KMS-11 (cell line): ENCODE results near the gene ZDHHC20.
"Not testable (repeated sequence)": the region's sequence is repeated elsewhere in the genome, so short reads cannot be mapped to it uniquely, and the experiment has no call there.

Source experiments
- H2AFZ ChIP-seq: fragments of 200-600 bp; sonication (generic); 2 replicates; pipeline ENCODE4 v1.6.1; 2016; ENCODE audit warnings: antibody characterized with exemption, mixed run types, low read depth
- H3K27ac ChIP-seq: fragments of 200-600 bp; sonication (generic); 2 replicates; pipeline ENCODE4 v1.6.1; 2016; ENCODE audit warnings: mild to moderate bottlenecking, mixed run types
- H3K27me3 ChIP-seq: fragments of 200-600 bp; sonication (generic); 2 replicates; pipeline ENCODE4 v1.6.1; 2017; ENCODE audit warnings: mild to moderate bottlenecking, low read depth, mixed run types, moderate library complexity; ENCODE audit not compliant: insufficient read depth
- H3K36me3 ChIP-seq: fragments of 200-600 bp; sonication (generic); 2 replicates; pipeline ENCODE4 v1.6.1; 2017; ENCODE audit warnings: mild to moderate bottlenecking, mixed run types; ENCODE audit not compliant: insufficient read depth
- H3K4me1 ChIP-seq: fragments of 200-600 bp; sonication (generic); 2 replicates; pipeline ENCODE4 v1.6.1; 2016; ENCODE audit warnings: mild to moderate bottlenecking, low read depth, mixed run types; ENCODE audit not compliant: poor library complexity, severe bottlenecking
- H3K4me2 ChIP-seq: fragments of 200-600 bp; sonication (generic); 2 replicates; pipeline ENCODE4 v1.7.0; 2016; ENCODE audit warnings: mild to moderate bottlenecking, mixed run types
- H3K4me3 ChIP-seq: fragments of 200-600 bp; sonication (generic); IDR thresholded peaks from 2 replicates; pipeline ENCODE4 v1.6.1; 2017; ENCODE audit warnings: low read depth, low read length, mixed read lengths; ENCODE audit not compliant: insufficient read depth
- H3K79me2 ChIP-seq: fragments of 200-600 bp; sonication (generic); 2 replicates; pipeline ENCODE4 v1.6.1; 2016; ENCODE audit warnings: low read depth, mixed run types; ENCODE audit not compliant: insufficient read depth
- H3K9ac ChIP-seq: fragments of 200-600 bp; sonication (generic); 2 replicates; pipeline ENCODE4 v1.6.1; 2016; ENCODE audit warnings: mild to moderate bottlenecking, mixed run types
- H4K20me1 ChIP-seq: fragments of 200-600 bp; sonication (generic); 2 replicates; pipeline ENCODE4 v1.6.1; 2016; ENCODE audit warnings: mild to moderate bottlenecking, mixed run types; ENCODE audit not compliant: insufficient read depth
- CTCF ChIP-seq: fragments of 200-600 bp; sonication (generic); conservative IDR thresholded peaks from 2 replicates; pipeline ENCODE4 v1.6.1; 2017; ENCODE audit warnings: low read depth, mild to moderate bottlenecking, antibody characterized with exemption, low read length, moderate library complexity, mixed read lengths

Gene ZDHHC20

GRCh38 chr13:21389124-21389523, 70.0 kb downstream of the ZDHHC20 start:
- no peaks in the 10 kb centered on the region for H3K79me2 ChIP-seq
- no peak overlapping the region for H3K27ac ChIP-seq
- no peak overlapping the region for H2AFZ ChIP-seq
- H3K4me1 ChIP-seq, result no peaks in the 10 kb centered on the region
- no peaks in the 10 kb centered on the region for H3K27me3 ChIP-seq
- no peak overlapping the region for H3K4me2 ChIP-seq
- H4K20me1 ChIP-seq, result no peaks in the 10 kb centered on the region
- H3K9ac ChIP-seq, result no peak overlapping the region
- TF ChIP-seq CTCF, result no peak
- no peaks in the 10 kb centered on the region; the same call in 1 of the 2 replicates for H3K36me3 ChIP-seq
- no peak overlapping the region for H3K4me3 ChIP-seq

DNA sequence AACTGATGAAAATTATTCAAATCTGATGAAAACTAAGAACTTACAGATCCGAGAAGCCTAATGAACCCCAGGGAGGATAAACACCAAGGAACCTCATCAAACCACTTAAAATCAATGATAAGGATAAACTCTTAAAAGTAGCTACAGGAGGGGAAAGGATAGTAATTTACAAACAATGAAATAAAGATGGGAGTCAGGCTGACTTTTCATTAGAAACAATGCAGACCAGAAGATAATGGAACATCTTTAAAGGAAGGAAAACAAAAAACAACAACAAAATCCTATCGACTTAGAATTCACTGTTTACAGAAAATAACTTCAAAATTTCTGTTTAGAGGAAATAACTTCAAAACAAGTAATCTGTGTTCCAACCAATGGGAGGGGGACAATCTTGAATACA, 73.4 kb downstream of the ZDHHC20 start:
- no peak overlapping the region for H3K4me2 ChIP-seq
- no peak for TF ChIP-seq CTCF
- no peaks in the 10 kb centered on the region for H3K79me2 ChIP-seq
- no peaks in the 10 kb centered on the region for H3K4me1 ChIP-seq
- H2AFZ ChIP-seq, result no peak overlapping the region
- H3K27ac ChIP-seq, result no peak overlapping the region
- H3K9ac ChIP-seq, result no peak overlapping the region
- no peaks in the 10 kb centered on the region for H3K27me3 ChIP-seq
- H3K4me3 ChIP-seq, result no peak overlapping the region
- no peaks in the 10 kb centered on the region; the same call in 1 of the 2 replicates for H3K36me3 ChIP-seq
- no peaks in the 10 kb centered on the region for H4K20me1 ChIP-seq

- TF ChIP-seq CTCF, result no peak
- Histone ChIP-seq H3K4me3 (no peak overlapping the region), H2AFZ (no peak overlapping the region), H3K79me2 (no peaks in the 10 kb centered on the region), H3K36me3 (no peaks in the 10 kb centered on the region; the same call in 1 of the 2 replicates), H3K27me3 (no peaks in the 10 kb centered on the region), H4K20me1 (no peaks in the 10 kb centered on the region), H3K9ac (no peak overlapping the region), H3K4me2 (no peak overlapping the region), H3K27ac (no peak overlapping the region), H3K4me1 (no peaks in the 10 kb centered on the region)
These were observed 76.0 kb downstream of the ZDHHC20 start for GRCh38 chr13:21383090-21383489.

DNA sequence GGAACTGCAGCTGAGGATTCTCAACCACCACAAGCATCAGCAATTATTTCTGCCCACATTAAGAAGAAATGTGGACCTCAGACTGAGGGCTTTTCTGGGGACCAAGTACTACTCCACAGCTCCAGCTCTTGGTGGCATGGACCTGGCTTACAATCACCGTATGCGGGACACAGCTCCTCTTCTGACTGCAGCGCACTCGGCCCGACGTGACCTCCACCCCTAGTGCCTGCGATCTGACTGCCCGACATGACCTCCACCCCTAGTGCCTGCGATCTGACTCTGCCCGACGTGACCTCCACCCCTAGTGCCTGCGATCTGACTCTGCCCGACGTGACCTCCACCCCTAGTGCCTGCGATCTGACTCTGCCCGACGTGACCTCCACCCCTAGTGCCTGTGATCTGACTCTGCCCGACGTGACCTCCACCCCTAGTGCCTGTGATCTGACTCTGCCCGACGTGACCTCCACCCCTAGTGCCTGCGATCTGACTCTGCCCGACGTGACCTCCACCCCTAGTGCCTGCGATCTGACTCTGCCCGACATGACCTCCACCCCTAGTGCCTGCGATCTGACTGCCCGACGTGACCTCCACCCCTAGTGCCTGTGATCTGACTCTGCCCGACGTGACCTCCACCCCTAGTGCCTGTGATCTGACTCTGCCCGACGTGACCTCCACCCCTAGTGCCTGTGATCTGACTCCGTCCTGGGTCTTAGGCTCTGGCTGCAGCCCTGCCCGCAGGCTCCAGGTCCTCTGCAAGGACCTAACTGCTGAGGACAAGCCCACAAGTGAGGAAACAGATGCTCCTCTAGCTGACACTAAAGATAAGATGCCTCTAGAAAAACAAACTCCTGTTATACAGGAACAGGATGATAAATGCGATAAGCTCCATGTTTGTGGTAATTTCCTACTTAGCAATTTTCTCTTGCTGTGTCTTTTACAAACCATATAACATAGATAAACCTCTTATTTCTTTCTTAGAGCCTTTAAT, 81.8 kb downstream of the ZDHHC20 start:
- not testable (repeated sequence) for H3K79me2 ChIP-seq, H3K4me3 ChIP-seq, H3K9ac ChIP-seq, H3K4me1 ChIP-seq, H3K27me3 ChIP-seq, H3K27ac ChIP-seq, H3K4me2 ChIP-seq, H4K20me1 ChIP-seq, H3K36me3 ChIP-seq, H2AFZ ChIP-seq

- Histone ChIP-seq H3K27ac (no peak overlapping the region), H3K9ac (no peak overlapping the region), H3K4me1 (no peaks in the 10 kb centered on the region), H3K4me2 (no peak overlapping the region), H3K27me3 (no peaks in the 10 kb centered on the region), H3K36me3 (no peaks in the 10 kb centered on the region), H4K20me1 (no peaks in the 10 kb centered on the region), H2AFZ (no peak overlapping the region), H3K4me3 (no peak overlapping the region), H3K79me2 (no peaks in the 10 kb centered on the region)
- no peak for TF ChIP-seq CTCF
These were observed 86.6 kb downstream of the ZDHHC20 start for GRCh38 chr13:21372530-21372929.
